Iris pigment epithelial cell (primary cell): ENCODE measurements around the gene PAFAH1B2.
"Not testable (repeated sequence)": the region's sequence is repeated elsewhere in the genome, so short reads cannot be mapped to it uniquely, and the experiment has no call there.

Source experiments
- DNase-seq: peaks from one replicate; pipeline ENCODE4 v3.0.0-alpha.2; 2011; ENCODE audit warnings: low read depth

The PAFAH1B2 gene

DNA sequence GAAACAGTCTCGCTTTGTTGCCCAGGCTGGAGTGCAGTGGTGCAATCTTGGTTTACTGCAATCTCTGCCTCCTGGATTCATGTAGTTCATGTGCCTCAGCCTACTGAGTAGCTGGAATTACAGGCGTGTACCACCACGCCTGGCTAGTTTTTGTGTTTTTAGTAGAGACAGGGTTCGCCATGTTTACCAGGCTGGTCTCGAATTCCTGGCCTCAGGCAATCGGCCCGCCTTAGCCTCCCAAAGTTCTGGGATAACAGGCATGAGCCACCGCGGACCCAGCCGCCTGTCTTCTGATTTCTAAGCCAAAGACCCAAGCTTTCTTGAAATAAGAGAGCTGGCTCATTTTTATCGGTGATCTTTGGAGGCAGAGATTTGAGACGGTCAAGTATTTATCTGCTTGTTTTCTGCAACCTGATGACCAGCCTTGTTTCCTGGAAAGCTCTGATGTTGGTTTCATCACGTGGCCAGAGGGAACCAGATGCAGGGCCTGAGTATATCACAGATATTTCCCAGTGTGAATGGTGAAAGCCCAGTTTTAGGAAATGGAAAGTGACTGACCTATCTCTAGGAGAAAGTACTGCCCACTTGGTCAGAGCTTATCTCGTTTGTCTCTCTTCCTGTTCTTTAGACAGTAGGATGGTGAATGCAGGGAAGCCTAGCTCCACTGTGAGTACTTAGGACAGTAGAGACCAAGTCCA is 28.8 kb downstream of the PAFAH1B2 start:
- DNase-seq: peak; percentile 76

DNA sequence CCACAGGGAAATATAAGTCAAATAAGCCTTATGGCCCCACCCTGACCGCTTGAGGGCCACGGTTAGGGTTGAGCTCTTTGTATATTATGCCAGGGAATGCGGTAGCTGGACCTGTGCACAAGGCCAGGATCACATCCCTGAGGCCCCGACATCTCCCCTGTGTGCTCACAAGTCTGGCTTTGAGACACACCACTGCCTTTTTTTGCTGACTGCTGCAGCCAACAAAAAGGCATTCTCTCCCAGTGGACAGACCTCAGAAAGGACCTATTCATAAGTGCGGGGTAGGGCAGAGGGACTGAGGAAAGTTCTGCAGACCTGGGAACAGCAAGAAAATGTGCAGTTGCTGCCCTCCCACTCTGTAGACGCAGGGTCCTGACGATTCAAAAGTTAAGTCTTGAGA is 31.0 kb downstream of the PAFAH1B2 start:
- no peak for DNase-seq

- no peak for DNase-seq
Measured at GRCh38 chr11:117175781-117176180, 31.7 kb downstream of the PAFAH1B2 start.

- no peak for DNase-seq
Measured at GRCh38 chr11:117176186-117176585, 32.1 kb downstream of the PAFAH1B2 start.

- no peak for DNase-seq
Measured at GRCh38 chr11:117177534-117178209, 33.6 kb downstream of the PAFAH1B2 start.

- DNase-seq: peak; percentile 94
Measured at GRCh38 chr11:117178210-117179034, 34.3 kb downstream of the PAFAH1B2 start, which contains the start of gene SIDT2. Gene SIDT2 (plus strand): TSS chr11:117178743. CDS start chr11:117179264, 521 bp downstream.

- no peak for DNase-seq
Measured at GRCh38 chr11:117179048-117179999, 35.2 kb downstream of the PAFAH1B2 start.

- no peak for DNase-seq
Measured at GRCh38 chr11:117180020-117180419, 35.9 kb downstream of the PAFAH1B2 start.

GRCh38 chr11:117180661-117181585 is 36.8 kb downstream of the PAFAH1B2 start:
- DNase-seq: peak; percentile 77

DNA sequence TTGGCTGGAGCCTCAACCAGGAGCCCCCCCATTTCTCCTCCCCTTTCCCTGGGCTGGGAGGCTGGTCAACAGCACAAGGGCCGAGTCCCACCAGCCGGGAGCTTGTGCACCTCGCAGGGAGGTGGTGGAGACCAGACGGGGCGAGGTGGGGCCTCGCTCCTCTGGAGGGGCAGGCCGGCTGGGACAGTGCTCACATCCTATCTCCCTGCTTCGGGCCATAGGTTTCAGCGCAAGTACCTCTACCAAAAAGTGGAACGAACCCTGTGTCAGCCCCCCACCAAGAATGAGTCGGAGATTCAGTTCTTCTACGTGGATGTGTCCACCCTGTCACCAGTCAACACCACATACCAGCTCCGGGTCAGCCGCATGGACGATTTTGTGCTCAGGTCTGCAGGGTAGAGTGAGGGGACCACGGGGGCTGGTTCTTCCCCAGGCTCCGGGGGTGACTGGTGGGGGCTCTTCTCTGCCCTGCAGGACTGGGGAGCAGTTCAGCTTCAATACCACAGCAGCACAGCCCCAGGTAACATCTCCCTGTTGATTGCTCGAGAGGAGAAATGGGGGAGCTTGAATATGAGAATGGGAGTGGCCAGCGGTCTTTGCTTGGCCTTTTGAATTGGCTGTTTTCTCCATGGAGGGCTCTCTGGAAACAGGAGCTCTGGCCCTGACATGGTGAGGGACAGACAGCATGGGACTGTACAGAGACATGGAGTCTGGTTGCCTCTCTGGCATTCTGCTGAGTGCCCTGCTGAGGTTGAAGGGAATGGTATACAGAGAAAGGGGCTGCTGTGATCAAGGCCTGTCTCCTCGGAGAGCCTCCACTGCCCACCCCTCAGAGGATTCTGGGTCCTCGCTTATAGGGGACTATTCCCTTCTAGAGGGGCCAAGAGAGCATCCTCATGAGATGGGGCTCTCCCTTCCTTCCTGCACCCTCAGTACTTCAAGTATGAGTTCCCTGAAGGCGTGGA is 37.8 kb downstream of the PAFAH1B2 start:
- no peak for DNase-seq

DNA sequence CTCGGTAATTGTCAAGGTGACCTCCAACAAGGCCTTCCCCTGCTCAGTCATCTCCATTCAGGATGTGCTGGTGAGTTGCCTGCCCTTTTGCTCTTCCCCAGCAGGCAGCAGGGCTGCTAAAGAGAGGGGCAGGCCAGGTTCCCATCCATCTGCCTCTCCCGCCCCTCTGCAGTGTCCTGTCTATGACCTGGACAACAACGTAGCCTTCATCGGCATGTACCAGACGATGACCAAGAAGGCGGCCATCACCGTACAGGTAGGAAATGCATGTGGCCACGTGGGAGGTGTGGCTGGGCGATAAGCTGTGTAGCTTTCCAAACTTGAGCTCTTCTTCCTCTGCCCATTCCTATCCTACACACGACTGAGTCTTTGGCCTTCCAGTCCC is 38.5 kb downstream of the PAFAH1B2 start:
- DNase-seq: no peak

DNA sequence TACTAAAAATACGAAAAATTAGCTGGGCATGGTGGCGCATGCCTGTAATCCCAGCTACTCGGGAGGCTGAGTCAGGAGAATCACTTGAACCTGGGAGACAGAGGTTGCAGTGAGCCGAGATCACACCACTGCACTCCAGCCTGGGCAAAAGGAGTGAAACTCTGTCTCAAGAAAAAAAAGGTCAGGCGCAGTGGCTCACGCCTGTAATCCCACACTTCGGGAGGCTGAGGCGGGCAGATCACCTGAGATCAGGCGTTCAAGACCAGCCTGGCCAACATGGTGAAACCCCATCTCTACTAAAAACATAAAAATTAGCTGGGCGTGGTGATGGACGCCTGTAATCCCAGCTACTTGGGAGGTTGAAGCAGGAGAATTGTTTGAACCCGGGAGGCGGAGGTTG is 39.1 kb downstream of the PAFAH1B2 start:
- not testable (repeated sequence) for DNase-seq

GRCh38 chr11:117183724-117184349 is 39.8 kb downstream of the PAFAH1B2 start:
- no peak for DNase-seq

DNA sequence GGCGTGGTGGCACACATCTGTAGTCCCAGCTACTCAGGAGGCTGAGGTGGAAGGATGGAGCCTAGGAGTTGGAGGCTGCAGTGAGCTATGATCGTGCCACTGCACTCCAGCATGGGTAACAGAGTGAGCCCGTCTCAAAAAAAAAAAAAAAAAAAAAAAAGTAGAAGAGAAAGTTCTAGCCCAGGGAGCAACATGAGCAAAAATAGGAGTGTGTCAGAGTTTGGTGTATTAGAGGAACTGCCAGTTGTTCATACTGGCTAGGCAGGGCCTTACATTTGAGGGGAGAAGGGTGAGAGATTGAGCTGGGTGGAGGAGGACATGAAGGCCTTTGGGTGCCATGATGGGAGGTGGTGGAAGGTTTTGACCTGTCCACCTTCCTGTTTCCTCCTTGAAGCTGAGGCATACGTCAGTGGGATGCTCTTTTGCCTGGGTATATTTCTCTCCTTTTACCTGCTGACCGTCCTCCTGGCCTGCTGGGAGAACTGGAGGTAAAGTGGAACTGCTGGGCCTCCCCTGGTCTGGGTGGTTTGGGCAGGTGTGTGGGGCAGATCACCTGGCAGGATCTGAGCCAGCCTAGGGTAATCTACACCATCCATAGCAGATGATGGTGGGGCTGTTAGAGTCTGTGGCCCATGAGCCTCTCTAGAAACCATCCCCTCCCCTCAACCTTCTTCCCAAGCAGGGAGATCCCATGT is 41.8 kb downstream of the PAFAH1B2 start:
- no peak for DNase-seq

DNA sequence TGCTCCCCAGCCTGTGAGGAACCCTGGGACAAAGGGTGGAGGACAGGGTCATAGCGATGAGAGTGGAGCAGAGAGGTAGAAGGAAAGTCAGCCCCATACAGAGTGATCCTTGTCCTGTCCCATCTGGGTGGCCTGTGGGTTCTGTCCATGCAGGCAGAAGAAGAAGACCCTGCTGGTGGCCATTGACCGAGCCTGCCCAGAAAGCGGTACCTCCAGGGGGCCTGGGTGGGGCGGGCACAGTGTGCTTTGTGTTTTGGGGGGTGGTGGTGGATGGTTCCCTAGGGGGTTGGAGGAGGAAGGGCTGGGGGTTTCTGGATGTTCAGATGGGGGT is 42.3 kb downstream of the PAFAH1B2 start:
- no peak for DNase-seq

DNA sequence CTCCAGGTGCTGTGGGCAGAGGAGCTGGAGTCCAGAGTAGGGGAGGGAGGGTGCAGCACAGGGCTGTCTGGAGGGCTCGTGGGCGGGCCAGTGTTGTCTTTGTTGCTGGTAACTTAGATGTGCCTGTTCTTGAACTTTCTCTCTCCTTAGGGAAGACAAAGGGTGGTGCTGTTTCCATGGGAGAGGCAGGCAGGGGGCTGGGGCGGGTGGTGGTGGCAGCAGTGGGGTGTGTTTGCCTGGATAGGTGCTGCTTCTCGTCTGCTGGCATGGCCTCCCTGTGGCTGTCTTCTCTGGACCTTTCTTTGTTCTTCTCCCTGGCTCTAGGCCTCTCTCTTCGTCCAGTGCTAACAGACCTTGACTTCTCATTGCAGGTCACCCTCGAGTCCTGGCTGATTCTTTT is 42.9 kb downstream of the PAFAH1B2 start:
- no peak for DNase-seq

DNA sequence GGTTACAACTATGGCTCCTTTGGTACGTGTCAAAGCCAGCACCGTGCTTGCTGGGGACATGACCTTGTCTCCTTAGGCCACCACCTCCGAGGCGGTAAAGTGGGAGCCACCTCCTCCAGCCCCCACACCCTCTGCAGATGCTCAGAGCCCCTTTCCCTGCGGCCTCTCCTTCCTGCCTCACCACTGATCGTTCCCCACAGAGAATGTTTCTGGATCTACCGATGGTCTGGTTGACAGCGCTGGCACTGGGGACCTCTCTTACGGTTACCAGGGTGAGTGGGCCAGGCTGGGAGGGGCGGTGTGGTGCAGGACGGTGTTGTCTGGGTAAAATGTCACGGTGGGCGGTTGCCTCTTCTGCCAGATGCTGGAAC is 43.3 kb downstream of the PAFAH1B2 start:
- no peak for DNase-seq

DNA sequence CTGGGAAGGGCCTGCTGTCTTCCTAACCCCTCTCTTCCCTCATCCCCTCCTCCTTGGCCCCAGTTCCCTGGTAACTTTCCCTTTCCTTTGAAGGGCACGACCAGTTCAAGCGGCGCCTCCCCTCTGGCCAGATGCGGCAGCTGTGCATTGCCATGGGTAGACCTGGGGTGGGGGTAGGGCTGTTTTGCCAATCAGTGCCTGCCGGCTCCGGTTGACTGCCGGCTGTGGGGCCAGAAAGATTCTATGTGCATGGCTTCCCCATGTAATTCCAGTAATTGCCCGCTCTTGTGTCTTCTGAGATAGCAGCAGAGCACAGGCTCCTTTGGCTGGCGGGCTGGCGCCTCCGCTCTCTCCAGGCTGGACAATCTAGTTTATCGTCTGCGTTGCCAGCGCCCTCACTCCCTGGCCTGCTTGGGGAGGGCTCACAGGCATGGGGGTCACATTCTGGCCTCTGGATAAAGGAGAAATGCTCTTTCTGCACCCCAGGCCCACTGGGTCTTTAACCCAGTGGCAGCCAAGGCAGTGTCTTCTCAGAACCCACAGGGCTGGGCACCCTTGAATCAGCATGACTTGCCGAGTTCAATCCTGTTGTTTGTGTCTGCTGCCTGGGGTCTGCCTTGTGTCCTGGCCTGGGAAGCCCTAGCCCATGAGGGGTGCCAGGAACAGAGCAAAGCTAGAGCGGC is 43.9 kb downstream of the PAFAH1B2 start:
- no peak for DNase-seq
